Activated naive CD8-positive, alpha-beta T cell treated with anti-CD3 and anti-CD28 coated beads for 36 hours (primary cell): ENCODE data around the gene GULP1. TPM values are rescaled to one million over a fixed set of nuclear protein-coding genes. Genes with fewer than 3 reads are reported as not detected.

ENCODE experiments used
- DNase-seq: peaks from one replicate; pipeline ENCODE4 v3.0.0; 2021
- H3K27ac Mint-ChIP-seq: one replicate; pipeline ENCODE4 v1.8.0; 2022; ENCODE audit warnings: mild to moderate bottlenecking, moderate library complexity, mixed read lengths
- H3K27me3 Mint-ChIP-seq: one replicate; pipeline ENCODE4 v1.8.0; 2022; ENCODE audit warnings: mild to moderate bottlenecking, mixed read lengths
- H3K36me3 Mint-ChIP-seq: one replicate; pipeline ENCODE4 v1.8.0; 2021; ENCODE audit warnings: mild to moderate bottlenecking, mixed read lengths
- H3K4me1 Mint-ChIP-seq: one replicate; pipeline ENCODE4 v1.8.0; 2021; ENCODE audit warnings: mixed read lengths
- H3K4me3 Mint-ChIP-seq: one replicate; pipeline ENCODE4 v1.8.0; 2022; ENCODE audit warnings: mild to moderate bottlenecking, moderate library complexity, mixed read lengths
- H3K9me3 Mint-ChIP-seq: one replicate; pipeline ENCODE4 v1.8.0; 2022; ENCODE audit warnings: mixed read lengths
- total RNA-seq, 2 experiments: library from RNA; stranded (reverse); gene quantifications; one replicate each; pipeline ENCODE4 v1.2.3, GENCODE V29; 2021

GULP1 gene
- total RNA-seq, 2 experiments from 2014 or later: not detected

- H3K4me3 Mint-ChIP-seq: no peak overlapping the region
- no peaks in the 10 kb centered on the region for H3K27me3 Mint-ChIP-seq
- no peak for DNase-seq
- no peaks in the 10 kb centered on the region for H3K9me3 Mint-ChIP-seq
- no peak overlapping the region for H3K27ac Mint-ChIP-seq
- no peaks in the 10 kb centered on the region for H3K4me1 Mint-ChIP-seq
- no peaks in the 10 kb centered on the region for H3K36me3 Mint-ChIP-seq
Observed at GRCh38 chr2:188306271-188306670, 14.6 kb downstream of the GULP1 start.

- no peak overlapping the region for H3K4me3 Mint-ChIP-seq
- H3K36me3 Mint-ChIP-seq: no peaks in the 10 kb centered on the region
- no peaks in the 10 kb centered on the region for H3K4me1 Mint-ChIP-seq
- DNase-seq: no peak
- no peaks in the 10 kb centered on the region for H3K9me3 Mint-ChIP-seq
- H3K27ac Mint-ChIP-seq: no peak overlapping the region
- no peaks in the 10 kb centered on the region for H3K27me3 Mint-ChIP-seq
Observed at GRCh38 chr2:188307850-188308283, 16.2 kb downstream of the GULP1 start.

- H3K36me3 Mint-ChIP-seq: no peaks in the 10 kb centered on the region
- no peaks in the 10 kb centered on the region for H3K9me3 Mint-ChIP-seq
- no peaks in the 10 kb centered on the region for H3K4me1 Mint-ChIP-seq
- DNase-seq: no peak
- H3K27me3 Mint-ChIP-seq: no peaks in the 10 kb centered on the region
- no peak overlapping the region for H3K4me3 Mint-ChIP-seq
- H3K27ac Mint-ChIP-seq: no peak overlapping the region
Observed at GRCh38 chr2:188308483-188308882, 16.8 kb downstream of the GULP1 start.

- Mint-ChIP-seq H3K27me3 (no peaks in the 10 kb centered on the region), H3K4me3 (no peak overlapping the region), H3K27ac (no peak overlapping the region), H3K9me3 (peaks cover 1% of the 10 kb centered on the region), H3K36me3 (no peaks in the 10 kb centered on the region), H3K4me1 (no peaks in the 10 kb centered on the region)
- no peak for DNase-seq
Observed at GRCh38 chr2:188309364-188309763, 17.7 kb downstream of the GULP1 start.

GRCh38 chr2:188314314-188315054 lies 22.8 kb downstream of the GULP1 start:
- DNase-seq: no peak

GRCh38 chr2:188315750-188316149 lies 24.1 kb downstream of the GULP1 start:
- Mint-ChIP-seq H3K27ac (no peak overlapping the region), H3K36me3 (no peaks in the 10 kb centered on the region), H3K9me3 (peaks cover 1% of the 10 kb centered on the region), H3K4me3 (no peak overlapping the region), H3K4me1 (no peaks in the 10 kb centered on the region), H3K27me3 (no peaks in the 10 kb centered on the region)
- DNase-seq: no peak

More at GRCh38 chr2:188314314-188315054, 22.8 kb downstream of the GULP1 start:
- Mint-ChIP-seq H3K4me1 (no peaks in the 10 kb centered on the region), H3K9me3 (peaks cover 1% of the 10 kb centered on the region), H3K36me3 (no peaks in the 10 kb centered on the region), H3K4me3 (no peak overlapping the region), H3K27ac (no peak overlapping the region), H3K27me3 (no peaks in the 10 kb centered on the region)

- no peak overlapping the region for H3K27ac Mint-ChIP-seq
- no peak for DNase-seq
- no peaks in the 10 kb centered on the region for H3K36me3 Mint-ChIP-seq
- H3K4me3 Mint-ChIP-seq: no peak overlapping the region
- H3K4me1 Mint-ChIP-seq: no peaks in the 10 kb centered on the region
- no peaks in the 10 kb centered on the region for H3K27me3 Mint-ChIP-seq
- peaks cover 1% of the 10 kb centered on the region for H3K9me3 Mint-ChIP-seq
Observed at GRCh38 chr2:188316342-188316741, 24.7 kb downstream of the GULP1 start.

GRCh38 chr2:188316791-188317423 lies 25.2 kb downstream of the GULP1 start:
- Mint-ChIP-seq H3K27ac (no peak overlapping the region), H3K4me1 (no peaks in the 10 kb centered on the region), H3K27me3 (no peaks in the 10 kb centered on the region), H3K36me3 (no peaks in the 10 kb centered on the region), H3K4me3 (no peak overlapping the region), H3K9me3 (peaks cover 1% of the 10 kb centered on the region)
- DNase-seq: no peak

- DNase-seq: no peak
- Mint-ChIP-seq H3K27ac (no peak overlapping the region), H3K9me3 (peaks cover 1% of the 10 kb centered on the region), H3K4me1 (no peaks in the 10 kb centered on the region), H3K36me3 (no peaks in the 10 kb centered on the region), H3K4me3 (no peak overlapping the region), H3K27me3 (no peaks in the 10 kb centered on the region)
Observed at GRCh38 chr2:188318161-188318749, 26.6 kb downstream of the GULP1 start.

- H3K27me3 Mint-ChIP-seq: no peaks in the 10 kb centered on the region
- H3K36me3 Mint-ChIP-seq: no peaks in the 10 kb centered on the region
- H3K4me3 Mint-ChIP-seq: no peak overlapping the region
- H3K27ac Mint-ChIP-seq: no peak overlapping the region
- no peaks in the 10 kb centered on the region for H3K9me3 Mint-ChIP-seq
- H3K4me1 Mint-ChIP-seq: no peaks in the 10 kb centered on the region
- no peak for DNase-seq
Observed at GRCh38 chr2:188319838-188320237, 28.2 kb downstream of the GULP1 start.

- H3K36me3 Mint-ChIP-seq: no peaks in the 10 kb centered on the region
- H3K4me3 Mint-ChIP-seq: no peak overlapping the region
- DNase-seq: no peak
- H3K27ac Mint-ChIP-seq: no peak overlapping the region
- H3K9me3 Mint-ChIP-seq: no peaks in the 10 kb centered on the region
- no peaks in the 10 kb centered on the region for H3K4me1 Mint-ChIP-seq
- H3K27me3 Mint-ChIP-seq: no peaks in the 10 kb centered on the region
Observed at GRCh38 chr2:188320861-188321260, 29.2 kb downstream of the GULP1 start.

- Mint-ChIP-seq H3K27me3 (no peaks in the 10 kb centered on the region), H3K4me1 (no peaks in the 10 kb centered on the region), H3K36me3 (no peaks in the 10 kb centered on the region), H3K27ac (no peak overlapping the region), H3K4me3 (no peak overlapping the region), H3K9me3 (no peaks in the 10 kb centered on the region)
- DNase-seq: no peak
Observed at GRCh38 chr2:188322569-188323551, 31.2 kb downstream of the GULP1 start.

- no peaks in the 10 kb centered on the region for H3K9me3 Mint-ChIP-seq
Observed at GRCh38 chr2:188324067-188324466, 32.4 kb downstream of the GULP1 start.

GRCh38 chr2:188326290-188326668 lies 34.6 kb downstream of the GULP1 start:
- H3K4me3 Mint-ChIP-seq: no peak overlapping the region
- H3K27me3 Mint-ChIP-seq: no peaks in the 10 kb centered on the region
- no peak overlapping the region for H3K27ac Mint-ChIP-seq
- no peaks in the 10 kb centered on the region for H3K4me1 Mint-ChIP-seq
- no peaks in the 10 kb centered on the region for H3K36me3 Mint-ChIP-seq
- no peaks in the 10 kb centered on the region for H3K9me3 Mint-ChIP-seq
- DNase-seq: no peak

More at GRCh38 chr2:188324067-188324466, 32.4 kb downstream of the GULP1 start:
- no peaks in the 10 kb centered on the region for H3K27me3 Mint-ChIP-seq
- H3K4me1 Mint-ChIP-seq: no peaks in the 10 kb centered on the region
- no peaks in the 10 kb centered on the region for H3K36me3 Mint-ChIP-seq
- no peak overlapping the region for H3K4me3 Mint-ChIP-seq
- H3K27ac Mint-ChIP-seq: no peak overlapping the region
- no peak for DNase-seq
